Left ventricle myocardium inferior (tissue), 1 donor: ENCODE results near the gene FAM222B. TPM values are rescaled to one million over a fixed set of nuclear protein-coding genes. Genes with fewer than 3 reads are reported as not detected.
"Not testable (repeated sequence)": the region's sequence is repeated elsewhere in the genome, so short reads cannot be mapped to it uniquely, and the experiment has no call there.

Experiments
- DNase-seq: peaks from one replicate; pipeline ENCODE4 v3.0.0-alpha.2; 2020
- H3K27ac ChIP-seq: fragments of 200-600 bp; replicated peaks from 2 replicates; pipeline ENCODE4 v1.8.0; 2021
- H3K27me3 ChIP-seq: fragments of 200-600 bp; 2 replicates; pipeline ENCODE4 v1.8.0; 2021; ENCODE audit warnings: low read depth
- H3K36me3 ChIP-seq: fragments of 200-600 bp; 2 replicates; pipeline ENCODE4 v1.8.0; 2021
- H3K4me1 ChIP-seq: fragments of 200-600 bp; 2 replicates; pipeline ENCODE4 v1.8.0; 2021
- H3K4me3 ChIP-seq: fragments of 200-600 bp; 2 replicates; pipeline ENCODE4 v1.8.0; 2021; ENCODE audit warnings: mild to moderate bottlenecking, moderate library complexity
- H3K9me3 ChIP-seq: fragments of 200-600 bp; replicated peaks from 2 replicates; pipeline ENCODE4 v1.8.0; 2021
- intact Hi-C: fragments of 100-400 bp; cut with micrococcal nuclease; formaldehyde crosslinking; loops from one replicate; pipeline ENCODE4 v1.11.0; 2022
- total RNA-seq: library from RNA; stranded (reverse); fragmentation: NEBNext Ultra II Directional; extraction: Animal tissue kit (Norgen Biotek cat#: 25700); gene quantifications from one replicate; pipeline ENCODE4 v1.2.1, GENCODE V29; 2021
- TF ChIP-seq, protein P1 (sequence below): fragments of 200-600 bp; IDR thresholded peaks from 2 replicates; pipeline ENCODE4 v1.8.0; 2021; ENCODE audit warnings: antibody characterized with exemption, mild to moderate bottlenecking, borderline replicate concordance
- donor health status: DM: no; HTN: yes; CAD: no; lungs with severe emphysema.

FAM222B gene
- total RNA-seq, 1 donor from 2014 or later, result 17.5 TPM

DNA sequence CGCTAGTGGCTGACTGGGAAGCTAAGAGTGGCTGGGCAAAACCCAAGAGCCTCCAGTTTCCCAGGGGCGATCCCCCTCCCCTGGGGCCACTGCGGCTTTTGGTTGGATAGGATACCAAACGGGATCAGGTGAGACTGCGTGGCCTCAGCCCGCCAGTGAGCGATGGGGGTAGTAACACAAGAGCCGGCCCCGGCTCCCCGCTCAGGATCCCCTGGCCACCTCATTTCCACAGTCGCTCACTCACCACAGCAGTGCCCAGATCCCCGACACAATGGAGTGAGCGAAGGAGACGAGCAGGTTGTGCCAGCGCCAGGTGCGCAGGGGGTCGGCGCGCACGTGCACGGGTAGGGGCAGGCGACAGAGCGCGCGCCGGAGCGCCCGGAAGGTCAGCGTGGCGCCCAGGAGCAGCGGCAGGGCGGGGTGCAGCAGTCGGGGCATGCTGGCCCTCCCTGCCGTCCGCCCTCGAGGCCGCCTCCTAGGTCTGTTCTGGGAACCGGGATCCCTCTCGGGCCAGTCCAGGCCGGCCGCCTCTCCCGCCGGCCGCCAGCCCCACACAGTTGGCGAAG, 116.8 kb downstream of the FAM222B start:
- DNase-seq, result peak; percentile 67
- TF ChIP-seq, protein P1, sequence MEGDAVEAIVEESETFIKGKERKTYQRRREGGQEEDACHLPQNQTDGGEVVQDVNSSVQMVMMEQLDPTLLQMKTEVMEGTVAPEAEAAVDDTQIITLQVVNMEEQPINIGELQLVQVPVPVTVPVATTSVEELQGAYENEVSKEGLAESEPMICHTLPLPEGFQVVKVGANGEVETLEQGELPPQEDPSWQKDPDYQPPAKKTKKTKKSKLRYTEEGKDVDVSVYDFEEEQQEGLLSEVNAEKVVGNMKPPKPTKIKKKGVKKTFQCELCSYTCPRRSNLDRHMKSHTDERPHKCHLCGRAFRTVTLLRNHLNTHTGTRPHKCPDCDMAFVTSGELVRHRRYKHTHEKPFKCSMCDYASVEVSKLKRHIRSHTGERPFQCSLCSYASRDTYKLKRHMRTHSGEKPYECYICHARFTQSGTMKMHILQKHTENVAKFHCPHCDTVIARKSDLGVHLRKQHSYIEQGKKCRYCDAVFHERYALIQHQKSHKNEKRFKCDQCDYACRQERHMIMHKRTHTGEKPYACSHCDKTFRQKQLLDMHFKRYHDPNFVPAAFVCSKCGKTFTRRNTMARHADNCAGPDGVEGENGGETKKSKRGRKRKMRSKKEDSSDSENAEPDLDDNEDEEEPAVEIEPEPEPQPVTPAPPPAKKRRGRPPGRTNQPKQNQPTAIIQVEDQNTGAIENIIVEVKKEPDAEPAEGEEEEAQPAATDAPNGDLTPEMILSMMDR, result no peak
- Histone ChIP-seq H3K4me3 (peak overlapping the region; percentile 78), H3K36me3 (peaks cover 41% of the 10 kb centered on the region), H3K27ac (peak overlapping the region; percentile 98), H3K4me1 (peaks cover 68% of the 10 kb centered on the region), H3K9me3 (no peaks in the 10 kb centered on the region), H3K27me3 (no peaks in the 10 kb centered on the region)
- intact Hi-C loops, result no loop called here

DNA sequence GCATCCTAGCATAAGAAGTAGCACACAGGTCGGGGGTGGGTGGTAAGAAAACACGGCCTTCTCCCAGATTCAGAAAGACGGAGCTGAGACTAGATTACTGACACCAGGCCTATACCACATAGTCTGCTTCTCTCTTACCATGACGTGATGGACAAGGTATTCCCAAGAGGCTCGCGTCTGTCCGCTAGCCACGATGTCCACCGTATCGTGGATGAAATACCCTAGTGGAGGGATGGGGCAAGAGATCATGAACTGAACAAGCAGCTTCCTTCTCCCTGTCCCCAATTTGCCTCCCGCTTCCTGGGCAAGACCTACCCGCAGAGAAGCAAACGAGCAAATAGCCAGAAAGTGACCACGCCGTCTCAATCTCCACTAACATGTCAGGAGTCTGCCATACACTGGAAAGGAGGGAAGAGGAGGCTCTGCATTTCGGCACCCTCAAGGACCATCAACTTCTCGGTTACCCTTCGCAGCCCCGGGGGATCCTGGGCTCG, 117.4 kb downstream of the FAM222B start:
- TF ChIP-seq, protein P1, result no peak
- no peak for DNase-seq
- Histone ChIP-seq H3K9me3 (no peaks in the 10 kb centered on the region), H3K36me3 (peaks cover 41% of the 10 kb centered on the region), H3K4me3 (peak overlapping the region; percentile 78), H3K4me1 (peaks cover 73% of the 10 kb centered on the region), H3K27ac (peak overlapping the region; percentile 98), H3K27me3 (no peaks in the 10 kb centered on the region)
- intact Hi-C loops, result no loop called here

DNA sequence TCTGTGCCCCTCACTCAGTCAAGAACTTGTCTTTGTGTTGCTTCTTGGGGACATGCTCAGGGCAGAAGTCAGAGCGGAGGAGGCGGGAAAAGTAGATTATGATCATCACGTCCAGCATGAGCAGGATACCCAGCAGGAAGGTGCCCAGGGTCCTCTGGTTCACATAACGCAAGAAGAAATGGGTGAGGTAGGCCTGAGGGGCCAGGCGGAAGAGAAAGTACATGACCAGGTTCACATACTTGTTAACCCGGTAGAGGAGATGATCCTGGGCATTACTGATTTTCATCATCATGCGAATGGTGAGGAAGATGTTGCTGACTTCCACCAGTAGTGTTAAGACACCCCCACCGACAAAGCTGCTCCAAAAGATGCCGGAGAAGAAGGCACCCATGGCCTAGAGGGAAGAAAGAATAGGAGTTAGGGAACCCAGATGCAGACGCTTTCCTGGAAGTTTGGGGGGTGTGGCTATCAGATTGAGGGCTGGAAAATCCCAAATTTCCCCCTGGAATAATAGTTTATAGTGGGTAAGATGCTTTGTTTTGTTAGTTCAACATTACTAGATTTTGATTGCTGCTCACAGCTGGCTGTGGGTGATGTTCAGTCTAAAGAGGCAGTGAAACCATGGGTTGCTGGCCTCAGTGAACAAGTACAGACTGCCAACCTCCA, 118.0 kb downstream of the FAM222B start:
- no peak overlapping the region for H3K4me3 ChIP-seq
- no peaks in the 10 kb centered on the region for H3K9me3 ChIP-seq
- no peak overlapping the region for H3K27ac ChIP-seq
- no peaks in the 10 kb centered on the region for H3K27me3 ChIP-seq
- no peak for DNase-seq
- TF ChIP-seq, protein P1, result no peak
- H3K4me1 ChIP-seq, result peaks cover 77% of the 10 kb centered on the region
- peaks cover 41% of the 10 kb centered on the region for H3K36me3 ChIP-seq
- intact Hi-C loops, result no loop called here

DNA sequence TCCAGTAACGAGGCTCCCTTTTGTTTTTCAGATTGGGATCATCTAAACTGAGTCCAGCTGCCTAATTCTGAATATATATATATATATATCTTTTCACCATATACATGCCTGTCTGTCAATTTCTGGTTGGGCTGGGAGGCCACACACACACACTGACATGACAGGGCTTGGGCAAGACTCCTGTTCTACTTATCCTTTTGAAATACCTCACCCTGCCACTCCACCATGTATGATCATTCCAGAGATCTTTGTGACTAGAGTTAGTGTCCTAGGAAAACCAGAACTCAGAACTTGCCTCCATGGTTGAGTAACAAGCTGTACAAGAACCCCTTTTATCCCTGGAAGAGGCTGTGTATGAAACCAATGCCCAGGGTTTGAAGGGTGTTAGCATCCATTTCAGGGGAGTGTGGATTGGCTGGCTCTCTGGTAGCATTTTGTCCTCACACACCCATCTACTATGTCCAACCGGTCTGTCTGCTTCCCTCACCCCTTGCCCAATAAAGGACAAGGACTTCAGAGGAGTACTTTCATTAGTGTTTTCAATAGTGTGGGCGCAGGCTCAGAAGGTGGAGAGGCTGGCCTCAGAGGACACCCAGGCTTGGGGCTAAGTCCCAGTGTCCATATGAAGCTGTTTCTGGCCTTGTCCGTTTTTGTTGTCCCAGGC, 118.6 kb downstream of the FAM222B start:
- H3K27ac ChIP-seq, H3K27me3 ChIP-seq, H3K4me3 ChIP-seq, intact Hi-C loops, H3K9me3 ChIP-seq, DNase-seq: not testable (repeated sequence)
- H3K36me3 ChIP-seq, result peaks cover 41% of the 10 kb centered on the region
- H3K4me1 ChIP-seq, result peaks cover 76% of the 10 kb centered on the region

DNA sequence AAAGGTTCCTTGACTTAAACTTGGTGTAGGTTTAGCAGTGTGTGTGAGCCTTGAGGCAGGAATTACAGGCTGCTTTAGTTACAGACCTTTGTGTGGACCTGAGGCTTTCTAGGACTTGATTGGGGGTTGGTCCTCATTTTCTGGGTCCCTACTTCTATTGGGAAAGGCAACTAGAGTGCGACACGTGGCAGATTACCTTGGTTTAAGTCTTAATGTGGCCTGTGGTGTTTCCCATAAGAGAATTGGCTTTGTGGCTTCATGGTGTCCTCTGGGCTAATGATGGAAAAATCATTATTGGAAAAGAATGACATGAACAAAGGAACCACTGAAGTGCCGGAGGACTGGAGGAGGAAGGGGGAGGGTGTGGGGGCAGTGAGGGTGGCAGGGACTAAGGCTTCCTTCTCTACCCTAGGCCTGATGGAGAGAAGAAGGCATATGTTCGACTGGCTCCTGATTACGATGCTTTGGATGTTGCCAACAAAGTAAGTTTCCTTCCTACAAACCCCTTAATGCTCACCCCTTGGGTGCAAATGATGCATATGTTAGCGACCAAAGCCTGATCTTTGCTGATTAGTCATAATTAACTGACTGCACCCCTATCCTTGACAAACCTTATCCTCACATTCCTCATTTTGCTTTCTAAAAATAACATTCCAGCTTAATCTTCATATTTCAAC, 119.3 kb downstream of the FAM222B start:
- TF ChIP-seq, protein P1, result no peak
- H3K27me3 ChIP-seq, result no peaks in the 10 kb centered on the region
- no peaks in the 10 kb centered on the region for H3K9me3 ChIP-seq
- no peak overlapping the region for H3K4me3 ChIP-seq
- no peak overlapping the region for H3K27ac ChIP-seq
- H3K4me1 ChIP-seq, result peaks cover 76% of the 10 kb centered on the region
- H3K36me3 ChIP-seq, result peaks cover 41% of the 10 kb centered on the region
- no peak for DNase-seq
- intact Hi-C loops, result no loop called here
